CD4-positive, alpha-beta T cell treated with Interleukin-4 for 1 hour (primary cell): ENCODE measurements around the gene PPP1R8.
A peak's percentile ranks its signal among the peaks of the same experiment; 100 is the strongest.

ENCODE experiments used
- DNase-seq, 2 donors: peaks; one replicate each; pipeline ENCODE4 v3.0.0-alpha.2; 2020 to 2022

PPP1R8 gene

DNA sequence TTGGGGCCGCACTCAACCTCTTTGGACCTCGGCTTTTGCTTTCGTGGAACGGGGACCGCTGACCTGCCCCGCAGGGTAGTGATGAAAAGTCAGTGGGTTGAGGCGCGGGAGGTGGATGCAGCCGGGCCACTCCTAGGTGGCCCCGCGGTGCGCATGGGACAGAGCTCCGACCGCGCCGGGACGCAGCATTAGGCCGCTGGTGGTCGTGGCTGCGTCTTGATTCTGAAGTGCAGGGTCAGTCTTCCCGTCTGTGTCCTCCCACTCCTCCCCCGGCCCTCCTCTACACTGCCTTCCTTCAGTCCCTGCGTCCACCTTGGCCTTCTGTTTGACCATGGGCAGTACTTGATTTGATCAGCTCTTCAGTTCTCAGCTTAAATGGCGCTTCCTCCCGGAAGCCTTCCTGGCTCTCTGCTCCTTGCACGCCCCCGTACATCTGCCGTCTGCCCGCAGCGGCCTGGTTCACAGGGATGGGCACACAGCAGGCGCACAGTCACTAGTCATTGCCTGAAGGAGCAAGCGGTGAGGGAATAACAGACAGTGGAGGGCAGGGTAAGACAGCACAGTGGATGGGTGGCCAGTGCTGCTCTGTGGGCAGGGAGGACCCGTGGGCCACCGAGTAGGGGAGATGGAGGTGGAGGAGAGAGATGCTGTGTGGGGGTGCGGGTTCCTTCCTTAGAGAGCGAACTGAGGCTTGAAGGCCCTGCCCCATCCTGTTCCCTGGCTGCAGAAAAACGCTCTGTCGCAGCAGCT, 42.4 kb downstream of the PPP1R8 start:
- DNase-seq = peak in 1 of 2 donors; percentile 33

DNA sequence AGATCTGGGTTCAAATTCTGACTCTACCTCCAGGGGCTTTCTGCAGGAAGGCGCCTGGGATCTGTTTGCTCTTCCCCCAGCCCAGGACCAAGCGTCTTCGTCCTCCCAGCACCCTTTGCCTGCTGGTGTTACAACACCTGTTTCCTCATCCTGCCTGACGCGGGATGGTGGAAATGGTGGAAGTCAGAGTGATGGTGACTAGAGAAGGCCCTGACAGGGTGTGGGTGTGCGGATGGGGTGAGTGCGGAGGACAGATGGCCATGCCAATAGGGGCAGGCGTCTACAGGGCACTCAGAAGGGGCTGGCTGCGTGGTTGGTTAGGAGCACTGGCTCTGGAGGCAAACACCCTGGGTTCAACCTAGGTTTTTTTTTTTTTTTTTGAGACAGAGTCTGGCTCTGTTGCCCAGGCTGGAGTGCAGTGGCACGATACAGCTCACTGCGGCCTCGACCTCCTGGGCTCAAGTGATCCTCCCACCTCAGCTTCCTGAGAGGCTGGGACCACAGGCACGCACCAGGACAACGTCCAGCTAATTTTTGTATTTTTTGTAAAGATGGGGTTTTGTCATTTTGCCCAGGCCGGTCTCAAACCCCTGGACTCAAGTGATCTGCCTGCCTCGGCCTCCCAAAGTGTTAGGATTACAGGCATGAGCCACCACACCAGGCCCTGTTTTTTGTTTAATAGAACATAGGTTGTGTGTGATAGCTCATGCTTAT, 43.2 kb downstream of the PPP1R8 start:
- DNase-seq = peak in 1 of 2 donors; percentile 65

DNA sequence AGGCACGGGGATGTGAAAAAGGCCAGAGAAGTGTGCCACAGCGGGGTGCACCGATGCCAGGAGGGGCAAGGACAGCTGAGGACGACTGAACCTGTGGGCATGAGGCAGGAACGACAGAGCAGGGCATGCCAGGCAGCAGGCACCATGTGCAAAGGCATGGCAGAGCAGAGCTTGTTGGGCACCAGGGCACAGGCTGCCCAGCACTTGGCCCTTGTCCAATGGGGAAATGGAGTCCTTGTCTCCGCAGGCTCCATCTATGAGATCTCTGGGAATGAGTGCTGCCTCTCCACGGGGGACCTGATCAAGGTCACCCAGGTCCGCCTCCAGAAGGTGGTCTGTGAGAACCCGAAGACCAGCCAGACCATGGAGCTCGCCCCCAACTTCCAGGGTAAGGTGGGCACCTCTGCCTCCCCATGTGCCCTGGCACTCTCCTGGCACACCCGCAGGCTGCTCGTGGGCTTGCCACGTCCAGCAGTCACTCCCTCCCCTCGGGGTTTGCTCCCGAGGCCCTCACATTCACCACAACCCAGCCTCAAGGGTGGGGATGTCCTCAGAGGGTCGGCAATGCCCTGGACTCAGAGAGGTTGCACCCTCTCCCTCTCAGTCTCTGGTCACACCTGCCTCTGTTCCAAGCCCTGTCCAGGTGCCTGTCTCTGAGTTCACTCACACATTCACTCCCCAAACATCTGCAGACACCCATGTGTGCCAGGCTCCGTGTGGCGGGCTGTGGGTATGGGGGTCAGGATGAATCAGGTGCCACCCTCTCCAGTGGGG, 45.9 kb downstream of the PPP1R8 start:
- no peak for DNase-seq

DNA sequence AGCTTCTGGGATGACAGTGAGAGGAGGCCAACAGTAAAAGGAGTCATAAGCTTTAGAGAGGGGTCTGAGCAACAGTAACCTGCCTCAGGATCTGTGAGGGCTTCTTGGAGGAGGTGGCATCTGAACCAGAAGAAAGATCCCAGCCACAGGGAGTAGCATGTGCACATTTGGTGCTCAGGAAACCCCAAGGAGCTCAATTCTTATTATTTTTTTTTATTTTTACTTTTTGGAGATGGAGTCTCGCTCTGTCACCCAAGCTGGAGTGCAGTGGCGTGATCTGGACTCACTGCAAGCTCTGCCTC, 46.5 kb downstream of the PPP1R8 start:
- no peak for DNase-seq

DNA sequence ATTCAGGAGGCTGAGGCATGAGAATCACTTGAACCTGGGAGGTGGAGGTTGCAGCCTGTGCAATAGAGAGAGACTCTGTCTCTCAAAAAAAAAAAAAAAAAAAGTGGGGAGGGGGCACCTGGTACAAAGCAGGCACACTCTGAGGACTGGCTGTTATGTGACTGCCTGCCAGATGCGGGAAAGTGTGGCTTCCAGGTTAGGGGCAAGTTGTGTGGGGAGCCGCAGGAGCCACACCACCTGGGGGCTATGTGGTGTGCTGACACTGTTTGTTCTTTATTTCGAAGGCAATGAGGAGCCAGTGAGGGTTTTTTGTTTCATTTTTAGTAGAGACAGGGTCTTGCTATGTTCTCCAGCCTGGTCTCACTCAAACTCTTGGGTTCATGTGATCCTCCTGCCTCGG, 47.5 kb downstream of the PPP1R8 start:
- DNase-seq = no peak

DNA sequence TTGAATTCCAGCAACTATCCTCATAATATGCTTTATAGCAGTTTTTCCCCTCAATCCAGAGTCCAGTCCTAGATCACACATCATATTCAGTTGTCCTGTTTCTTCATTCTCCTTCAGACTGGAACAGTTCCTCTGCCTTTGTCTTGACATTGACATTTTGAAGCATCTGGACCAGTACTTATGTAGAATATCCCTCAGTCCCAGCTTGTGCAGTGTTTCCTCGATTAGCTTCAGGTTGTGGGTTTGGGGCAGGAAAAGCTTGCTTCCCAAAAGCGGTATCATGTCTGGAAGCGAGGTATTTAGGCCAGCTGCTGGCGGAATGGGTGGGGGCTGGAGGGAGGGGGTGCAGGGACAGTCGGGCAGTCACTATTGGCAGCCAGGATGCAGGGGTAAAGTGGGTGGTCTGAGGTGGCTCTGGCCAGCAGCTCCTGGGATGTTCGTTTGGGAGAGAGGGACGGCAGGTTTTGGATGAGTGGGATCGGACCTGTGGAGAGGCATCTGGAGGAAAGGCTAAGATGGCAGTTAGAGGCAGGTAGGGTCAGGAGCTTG, 48.3 kb downstream of the PPP1R8 start:
- DNase-seq = no peak

DNA sequence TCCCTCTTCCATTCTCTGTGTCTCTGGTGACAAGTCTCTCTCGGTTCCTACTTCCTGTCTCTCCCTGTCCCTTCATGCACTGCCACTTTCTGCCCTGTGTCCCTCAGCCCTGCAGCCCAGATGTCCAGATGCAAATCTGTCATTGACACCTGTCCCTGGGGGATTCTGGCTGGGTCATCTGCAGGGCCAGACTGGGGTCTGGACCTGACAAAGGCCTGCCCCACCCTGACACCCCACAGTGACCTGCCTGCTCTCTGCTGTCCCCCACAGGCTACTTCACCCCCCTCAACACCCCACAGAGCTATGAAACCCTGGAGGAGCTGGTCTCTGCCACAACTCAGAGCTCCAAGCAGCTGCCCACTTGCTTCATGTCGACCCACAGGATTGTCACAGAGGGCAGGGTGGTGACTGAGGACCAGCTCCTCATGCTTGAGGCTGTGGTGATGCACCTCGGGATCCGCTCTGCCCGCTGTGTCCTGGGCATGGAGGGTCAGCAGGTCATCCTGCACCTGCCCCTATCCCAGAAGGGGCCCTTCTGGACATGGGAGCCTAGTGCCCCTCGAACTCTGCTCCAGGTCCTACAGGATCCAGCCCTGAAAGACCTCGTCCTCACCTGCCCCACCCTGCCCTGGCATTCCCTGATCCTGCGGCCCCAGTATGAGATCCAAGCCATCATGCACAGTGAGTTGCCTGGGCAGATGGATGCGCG, 48.9 kb downstream of the PPP1R8 start:
- DNase-seq = no peak

DNA sequence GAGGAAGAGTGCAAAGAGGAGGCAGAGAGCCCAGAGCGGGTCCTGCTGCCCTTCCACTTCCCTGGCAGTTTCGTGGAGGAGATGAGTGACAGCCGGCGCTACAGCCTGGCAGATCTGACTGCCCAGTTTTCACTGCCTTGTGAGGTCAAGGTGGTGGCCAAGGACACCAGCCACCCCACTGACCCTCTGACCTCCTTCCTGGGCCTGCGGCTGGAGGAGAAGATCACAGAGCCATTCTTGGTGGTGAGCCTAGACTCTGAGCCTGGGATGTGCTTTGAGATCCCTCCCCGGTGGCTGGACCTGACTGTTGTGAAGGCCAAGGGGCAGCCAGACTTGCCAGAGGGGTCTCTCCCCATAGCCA, 51.9 kb downstream of the PPP1R8 start:
- no peak for DNase-seq

DNA sequence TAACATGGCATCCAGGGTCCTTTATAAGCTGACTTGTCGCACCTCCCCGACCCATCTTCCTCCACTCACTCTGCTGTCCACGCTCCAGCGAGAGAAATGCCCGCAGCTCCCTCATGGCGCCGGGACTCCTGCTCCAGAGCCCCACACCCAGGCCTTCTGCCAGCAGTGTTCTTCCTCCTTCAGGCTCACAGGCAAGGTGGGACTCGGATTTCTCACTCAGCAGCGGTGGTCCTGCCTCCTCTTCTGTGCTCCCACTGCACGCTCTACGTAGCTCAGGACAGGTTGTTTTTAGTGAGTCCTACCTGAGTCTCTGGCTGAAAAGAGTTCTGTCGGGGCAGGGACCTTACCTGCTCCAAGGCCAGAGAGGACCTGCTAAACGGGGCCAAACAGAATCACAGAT, 53.0 kb downstream of the PPP1R8 start:
- DNase-seq = no peak

DNA sequence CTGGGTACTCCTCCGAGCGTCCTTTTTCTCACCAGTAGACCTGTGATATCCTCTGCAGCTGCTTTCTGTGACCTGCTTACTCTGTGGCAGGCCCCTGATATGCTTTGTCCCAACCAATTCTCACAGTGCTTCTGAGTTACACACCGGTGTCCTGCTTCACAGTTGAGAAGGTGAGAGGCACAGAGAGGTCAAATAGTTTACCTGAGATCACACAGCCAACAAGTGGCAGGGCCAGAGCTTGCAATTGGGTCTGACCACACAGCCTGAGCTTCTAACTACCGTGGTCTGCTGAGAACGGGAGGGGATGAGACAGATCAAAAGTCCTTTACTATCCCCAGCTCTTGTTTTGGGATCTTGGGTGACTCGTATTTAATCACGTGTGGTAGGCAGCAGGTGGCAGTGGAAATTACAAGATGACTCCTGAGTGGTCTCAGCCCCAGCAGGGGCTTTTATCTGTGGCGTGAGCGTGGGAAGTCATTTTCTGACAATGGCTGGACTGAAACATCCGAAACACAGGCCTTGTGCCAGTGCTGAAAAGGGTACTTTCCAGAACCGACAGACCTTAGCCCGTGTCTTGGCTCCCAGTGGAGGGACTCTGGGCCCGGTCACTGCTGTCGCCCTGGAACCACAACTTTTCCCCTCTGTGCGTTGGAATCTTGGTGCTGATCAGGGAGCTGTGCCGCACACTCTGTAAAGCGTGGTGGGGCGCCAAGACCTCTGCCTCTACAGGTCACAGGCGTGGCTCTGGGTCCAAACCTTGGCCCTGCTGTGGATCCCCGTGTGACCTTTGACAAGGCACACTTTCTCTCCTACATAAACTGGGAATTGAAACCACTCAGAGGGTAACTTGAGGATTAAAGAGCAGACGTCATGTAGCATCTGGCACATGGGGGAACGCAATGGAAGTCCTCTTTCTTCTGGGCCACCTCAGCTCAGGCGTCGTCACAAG, 53.7 kb downstream of the PPP1R8 start:
- peak; percentile 26 to 42 for DNase-seq

DNA sequence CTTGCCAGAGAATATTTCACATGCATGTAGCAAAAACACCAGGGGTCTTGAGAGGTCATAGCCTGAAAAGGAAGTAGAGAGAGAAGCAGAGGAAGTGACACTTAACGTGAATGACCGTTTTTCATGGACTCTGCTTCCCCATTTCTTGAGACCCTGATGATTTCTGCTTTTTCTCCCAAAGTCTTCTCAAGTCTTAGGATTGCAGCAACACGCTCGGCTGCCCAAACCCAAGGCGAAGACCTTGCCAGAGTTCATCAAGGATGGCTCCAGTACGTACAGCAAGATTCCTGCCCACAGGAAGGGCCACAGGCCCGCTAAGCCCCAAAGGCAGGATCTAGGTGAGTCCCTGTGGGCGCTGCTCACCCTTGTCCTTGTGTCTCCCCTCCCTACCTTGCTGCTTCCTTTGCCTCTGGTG, 54.5 kb downstream of the PPP1R8 start:
- DNase-seq = peak; percentile 24 to 54

DNA sequence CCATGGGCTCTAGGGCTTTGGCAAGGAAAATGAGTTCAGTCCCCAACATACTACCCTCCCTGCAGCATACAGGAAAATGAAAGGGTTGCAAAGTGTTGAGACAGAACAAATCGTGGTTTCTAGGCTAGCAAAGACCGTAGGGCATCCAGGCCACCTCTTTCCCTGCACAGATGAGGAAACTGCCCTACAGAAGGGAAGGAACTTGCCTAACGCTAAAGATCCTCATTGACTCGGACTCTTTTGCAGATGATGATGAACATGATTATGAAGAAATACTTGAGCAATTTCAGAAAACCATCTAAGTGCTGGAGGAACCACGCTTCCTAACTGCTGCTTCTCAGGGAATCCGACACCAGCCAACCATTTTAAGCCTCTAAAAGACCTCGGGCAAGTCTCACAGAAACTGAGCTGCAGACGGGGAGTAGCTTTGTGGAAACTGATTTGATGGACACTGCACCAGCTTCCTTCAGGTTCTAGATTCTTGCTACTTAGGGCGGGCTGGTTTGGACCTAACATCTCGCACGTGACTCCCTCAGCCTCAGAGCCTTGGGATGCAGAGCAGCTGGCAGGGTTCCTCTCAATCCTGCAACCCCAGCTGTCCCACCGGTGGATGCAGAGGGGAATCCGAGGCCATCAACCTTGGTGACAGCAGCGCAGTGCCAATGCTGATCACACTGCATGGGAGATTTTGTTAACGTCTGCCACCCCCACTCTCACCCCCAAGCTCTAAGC, 55.2 kb downstream of the PPP1R8 start:
- DNase-seq = peak; percentile 25 to 62

DNA sequence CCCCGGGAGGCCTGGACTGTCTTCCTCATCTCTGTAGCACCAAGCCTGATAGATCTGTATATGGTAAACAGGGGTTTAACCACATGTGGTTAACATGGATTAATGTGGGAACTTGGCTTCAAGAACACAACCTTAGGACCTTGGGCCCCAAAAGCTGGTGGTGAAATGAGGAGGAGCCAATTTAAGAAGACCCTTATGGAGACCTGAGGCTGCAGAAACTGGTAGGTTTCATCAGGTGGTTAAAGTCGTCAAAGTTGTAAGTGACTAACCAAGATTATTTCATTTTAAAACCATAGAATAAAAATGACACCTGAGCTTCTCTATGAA, 55.7 kb downstream of the PPP1R8 start:
- DNase-seq = no peak

DNA sequence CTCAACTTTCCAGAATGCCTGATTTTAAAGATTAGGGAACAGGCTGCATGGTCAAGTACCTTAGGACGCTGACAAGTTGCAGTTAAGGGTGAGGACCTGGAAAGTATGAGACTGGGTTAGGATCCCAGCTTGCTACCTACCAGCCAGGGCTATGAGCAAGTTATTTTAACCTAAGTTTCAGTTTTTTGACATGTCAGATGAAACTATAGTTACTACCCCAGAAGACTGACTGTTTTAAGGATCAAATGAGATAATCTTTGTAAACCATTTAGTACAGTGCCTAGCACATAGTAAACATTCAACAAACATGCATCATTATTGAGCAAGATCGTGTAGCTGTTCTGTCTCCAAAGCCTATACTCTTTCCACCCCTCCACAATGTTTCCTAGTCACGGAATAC, 56.2 kb downstream of the PPP1R8 start:
- DNase-seq = no peak

DNA sequence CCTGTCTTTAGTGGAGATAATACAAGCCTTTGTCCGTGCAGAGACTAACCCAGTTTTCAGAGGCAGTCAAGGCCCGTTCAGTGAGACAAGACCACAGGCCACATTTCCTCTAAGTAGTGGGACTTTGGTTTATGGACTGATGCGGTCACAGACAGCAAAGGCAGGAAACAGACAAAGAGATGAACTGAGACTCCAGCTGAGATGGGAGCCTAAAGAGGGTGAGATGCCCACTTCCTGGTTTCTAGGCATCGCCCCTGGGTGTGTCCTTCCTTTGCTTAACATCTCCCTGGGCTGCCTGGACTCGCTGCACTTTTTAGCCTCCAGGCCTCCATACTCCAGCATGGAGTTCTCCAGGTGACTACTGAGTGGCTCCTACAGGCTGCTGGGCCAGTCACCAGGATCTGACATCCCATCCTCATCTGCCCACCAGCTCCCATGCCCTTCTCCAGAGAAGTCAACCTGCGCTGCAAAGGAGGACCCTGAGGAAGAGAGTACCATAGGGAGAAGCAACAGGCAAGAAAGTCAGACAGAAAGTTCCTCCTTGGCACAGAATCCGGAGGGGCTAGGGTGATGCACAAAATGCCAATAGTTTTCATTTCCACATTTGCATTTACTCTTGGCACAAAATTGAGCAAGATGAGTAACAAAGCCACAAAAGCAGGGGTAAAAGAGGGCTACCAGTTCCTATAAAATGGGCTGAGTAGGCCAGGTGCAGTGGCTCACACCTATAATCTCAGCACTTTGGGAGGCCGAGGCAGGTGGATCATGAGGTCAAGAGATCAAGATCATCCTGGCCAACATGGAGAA, 56.8 kb downstream of the PPP1R8 start:
- peak; percentile 59 to 75 for DNase-seq

DNA sequence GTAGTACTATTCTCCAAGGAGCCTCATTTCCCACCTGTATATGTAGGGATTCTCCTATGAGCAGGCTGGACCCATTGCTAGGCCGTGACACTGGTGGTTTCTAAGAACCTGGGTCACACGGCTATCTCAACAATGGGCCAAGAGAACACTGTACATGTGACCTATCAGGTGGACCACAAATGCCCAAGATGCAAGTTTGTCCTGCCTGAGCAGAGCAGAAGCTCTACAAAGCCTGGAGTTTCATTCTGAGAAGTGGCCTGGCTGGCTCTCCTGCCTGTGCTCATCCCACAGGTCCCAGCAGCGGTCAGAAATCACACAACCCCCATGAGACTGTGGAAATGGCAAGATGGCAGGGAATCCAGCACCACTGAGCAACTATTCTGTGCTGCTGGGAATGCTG, 58.9 kb downstream of the PPP1R8 start:
- DNase-seq = no peak

DNA sequence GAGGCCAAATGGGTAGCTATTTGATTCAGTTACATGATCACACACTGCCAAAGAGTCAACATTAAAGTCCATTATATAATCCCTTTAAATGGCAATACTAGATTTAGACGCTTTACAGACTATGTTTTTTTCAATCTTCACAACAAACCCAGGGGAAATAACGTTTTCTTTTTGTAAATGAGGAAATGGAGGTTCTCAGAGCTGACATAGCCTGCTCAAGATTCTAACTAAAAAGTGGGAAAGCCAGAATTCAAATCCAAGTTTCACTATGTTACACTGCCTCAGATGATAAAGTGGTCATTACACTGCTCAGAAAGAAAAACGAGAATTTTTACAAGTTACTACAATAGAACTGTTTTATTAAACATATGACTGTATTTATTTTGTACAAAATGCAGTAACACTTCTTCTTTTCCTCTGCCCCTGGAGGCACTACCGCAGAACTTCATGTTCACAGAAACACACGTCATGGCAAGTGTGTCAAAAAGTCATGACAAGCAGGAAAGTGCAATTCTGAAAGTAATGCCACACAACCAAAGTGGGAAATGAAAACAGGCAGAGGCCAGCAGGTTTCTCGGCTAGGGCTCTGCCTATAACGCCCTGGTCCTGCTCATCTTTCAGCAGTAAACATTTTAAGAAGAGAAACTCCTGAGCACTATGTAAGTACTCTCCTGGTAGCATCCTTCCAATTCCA, 60.8 kb downstream of the PPP1R8 start:
- DNase-seq = peak; percentile 75 to 81

DNA sequence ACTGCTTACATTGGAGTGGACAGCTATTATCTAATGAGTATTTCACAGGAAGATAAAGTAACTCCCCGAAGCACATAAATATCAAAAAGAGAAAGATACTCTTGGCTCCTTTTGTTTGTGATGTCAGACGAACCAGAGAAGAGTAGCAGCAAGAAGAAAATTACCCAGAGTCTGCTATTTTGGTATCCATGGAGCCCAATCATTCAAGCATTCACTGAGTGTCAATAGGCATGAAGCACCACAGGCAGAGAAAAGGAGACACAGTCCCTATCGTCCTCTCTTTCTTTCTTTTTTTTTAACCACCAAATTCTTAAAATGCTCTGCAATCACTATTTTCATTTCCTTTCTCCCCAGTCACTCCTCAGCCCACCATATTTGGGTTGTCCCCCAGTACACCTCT, 63.9 kb downstream of the PPP1R8 start:
- DNase-seq = no peak
